Mesenteric fat pad (tissue), 1 donor: ENCODE results near the gene NLGN2. TPM values are rescaled to one million over a fixed set of nuclear protein-coding genes. Genes with fewer than 3 reads are reported as not detected.

ENCODE experiments used
- DNase-seq: peaks from one replicate; pipeline ENCODE4 v3.0.0-alpha.2; 2020; ENCODE audit warnings: low spot score
- total RNA-seq: library from RNA; stranded (reverse); fragmentation: NEBNext Ultra II Directional; extraction: Animal tissue kit (Norgen Biotek cat#: 25700); gene quantifications from one replicate; pipeline ENCODE4 v1.2.1, GENCODE V29; 2021
- donor health status: DM: yes; HTN: yes; CAD: no.

The NLGN2 gene
- total RNA-seq, 1 donor from 2014 or later, result 21.0 TPM

- DNase-seq, result peak; percentile 95
These were observed 29.1 kb downstream of the NLGN2 start for GRCh38 chr17:7436556-7437368.

- DNase-seq, result no peak
These were observed 29.8 kb downstream of the NLGN2 start for GRCh38 chr17:7437369-7437863.

- peak; percentile 94 for DNase-seq
These were observed 30.4 kb downstream of the NLGN2 start for GRCh38 chr17:7437950-7438614.

GRCh38 chr17:7438656-7439460 is 31.2 kb downstream of the NLGN2 start:
- no peak for DNase-seq

- no peak for DNase-seq
These were observed 31.9 kb downstream of the NLGN2 start, which contains the start of gene FGF11 for GRCh38 chr17:7439462-7440112. TSS of gene FGF11 (plus strand) at chr17:7439512. CDS start at chr17:7439621, 109 bp downstream.

GRCh38 chr17:7440113-7440833 is 32.6 kb downstream of the NLGN2 start:
- DNase-seq, result no peak

- no peak for DNase-seq
These were observed 33.2 kb downstream of the NLGN2 start for GRCh38 chr17:7440834-7441195.

GRCh38 chr17:7441266-7441665 is 33.6 kb downstream of the NLGN2 start:
- no peak for DNase-seq

GRCh38 chr17:7442142-7442541 is 34.5 kb downstream of the NLGN2 start:
- no peak for DNase-seq

GRCh38 chr17:7443499-7444485 is 36.1 kb downstream of the NLGN2 start:
- DNase-seq, result no peak

- DNase-seq, result no peak
These were observed 37.3 kb downstream of the NLGN2 start, which contains the start of gene CHRNB1 for GRCh38 chr17:7444682-7445618. TSS of gene CHRNB1 (plus strand) at chr17:7445061. CDS start at chr17:7445128, 67 bp downstream.

GRCh38 chr17:7445619-7445968 is 37.9 kb downstream of the NLGN2 start:
- no peak for DNase-seq

GRCh38 chr17:7448461-7448860 is 40.8 kb downstream of the NLGN2 start:
- DNase-seq, result no peak

GRCh38 chr17:7459961-7460545 is 52.4 kb downstream of the NLGN2 start:
- no peak for DNase-seq

GRCh38 chr17:7460850-7461660 is 53.4 kb downstream of the NLGN2 start:
- no peak for DNase-seq

GRCh38 chr17:7462474-7463371 is 55.1 kb downstream of the NLGN2 start:
- no peak for DNase-seq
